Measurements from ENCODE around the gene IRGQ. TPM values are rescaled to one million over a fixed set of nuclear protein-coding genes. Genes with fewer than 3 reads are reported as not detected.
A peak's percentile ranks its signal among the peaks of the same experiment; 100 is the strongest.
"Not testable (repeated sequence)": the region's sequence is repeated elsewhere in the genome, so short reads cannot be mapped to it uniquely, and the experiment has no call there.

The IRGQ gene
- total RNA-seq, 1 experiment from 2014 or later: 34.2 TPM

- intact Hi-C loops (cut with micrococcal nuclease; ENCODE audit: unreplicated experiment): no loop called here
- CTCF ChIA-PET: no interaction called here
- Mint-ChIP-seq H3K4me3 (ENCODE audit: low read depth, unreplicated experiment) (no peak overlapping the region), H3K27ac (ENCODE audit: unreplicated experiment) (no peak overlapping the region), H3K9me3 (ENCODE audit: low read depth, unreplicated experiment) (no peaks in the 10 kb centered on the region), H3K36me3 (ENCODE audit: insufficient read depth, unreplicated experiment) (peaks cover 31% of the 10 kb centered on the region), H3K27me3 (ENCODE audit: unreplicated experiment) (no peaks in the 10 kb centered on the region), H3K4me1 (ENCODE audit: low read depth, unreplicated experiment) (no peaks in the 10 kb centered on the region)
- DNase-seq: no peak
- BruUV-seq (replicated peaks): TSS peak; percentile 24
- TF ChIP-seq CTCF (IDR thresholded peaks at IDR 0.05; ENCODE audit: unreplicated experiment): no peak
Measured at GRCh38 chr19:43552616-43553015, 43.3 kb downstream of the IRGQ start.

- peaks cover 33% of the 10 kb centered on the region for H3K36me3 Mint-ChIP-seq (ENCODE audit: insufficient read depth, unreplicated experiment)
- intact Hi-C loops (cut with micrococcal nuclease; ENCODE audit: unreplicated experiment): no loop called here
- no TSS peak for BruUV-seq (replicated peaks)
- H3K27me3 Mint-ChIP-seq (ENCODE audit: unreplicated experiment): no peaks in the 10 kb centered on the region
- DNase-seq: no peak
- no peak for TF ChIP-seq CTCF (IDR thresholded peaks at IDR 0.05; ENCODE audit: unreplicated experiment)
- CTCF ChIA-PET: no interaction called here
- no peak overlapping the region for H3K4me3 Mint-ChIP-seq (ENCODE audit: low read depth, unreplicated experiment)
- no peaks in the 10 kb centered on the region for H3K4me1 Mint-ChIP-seq (ENCODE audit: low read depth, unreplicated experiment)
- H3K9me3 Mint-ChIP-seq (ENCODE audit: low read depth, unreplicated experiment): no peaks in the 10 kb centered on the region
- no peak overlapping the region for H3K27ac Mint-ChIP-seq (ENCODE audit: unreplicated experiment)
Measured at GRCh38 chr19:43552198-43552450, 43.8 kb downstream of the IRGQ start.

GRCh38 chr19:43551399-43552197 lies 44.3 kb downstream of the IRGQ start:
- H3K4me3 Mint-ChIP-seq (ENCODE audit: low read depth, unreplicated experiment): no peak overlapping the region
- BruUV-seq (replicated peaks): no TSS peak
- no peaks in the 10 kb centered on the region for H3K4me1 Mint-ChIP-seq (ENCODE audit: low read depth, unreplicated experiment)
- no peak for TF ChIP-seq CTCF (IDR thresholded peaks at IDR 0.05; ENCODE audit: unreplicated experiment)
- H3K36me3 Mint-ChIP-seq (ENCODE audit: insufficient read depth, unreplicated experiment): peaks cover 30% of the 10 kb centered on the region
- no peaks in the 10 kb centered on the region for H3K27me3 Mint-ChIP-seq (ENCODE audit: unreplicated experiment)
- intact Hi-C loops (cut with micrococcal nuclease; ENCODE audit: unreplicated experiment): no loop called here
- H3K27ac Mint-ChIP-seq (ENCODE audit: unreplicated experiment): no peak overlapping the region
- CTCF ChIA-PET: no interaction called here
- no peak for DNase-seq
- no peaks in the 10 kb centered on the region for H3K9me3 Mint-ChIP-seq (ENCODE audit: low read depth, unreplicated experiment)

GRCh38 chr19:43548706-43549105 lies 47.2 kb downstream of the IRGQ start:
- H3K4me1 Mint-ChIP-seq (ENCODE audit: low read depth, unreplicated experiment): no peaks in the 10 kb centered on the region
- H3K4me3 Mint-ChIP-seq (ENCODE audit: low read depth, unreplicated experiment): no peak overlapping the region
- no peak for DNase-seq
- BruUV-seq (replicated peaks): no TSS peak
- intact Hi-C loops (cut with micrococcal nuclease; ENCODE audit: unreplicated experiment): no loop called here
- no peaks in the 10 kb centered on the region for H3K9me3 Mint-ChIP-seq (ENCODE audit: low read depth, unreplicated experiment)
- H3K27me3 Mint-ChIP-seq (ENCODE audit: unreplicated experiment): no peaks in the 10 kb centered on the region
- CTCF ChIA-PET: no interaction called here
- H3K36me3 Mint-ChIP-seq (ENCODE audit: insufficient read depth, unreplicated experiment): peaks cover 42% of the 10 kb centered on the region
- H3K27ac Mint-ChIP-seq (ENCODE audit: unreplicated experiment): no peak overlapping the region
- no peak for TF ChIP-seq CTCF (IDR thresholded peaks at IDR 0.05; ENCODE audit: unreplicated experiment)

GRCh38 chr19:43547926-43548325 lies 48.0 kb downstream of the IRGQ start:
- H3K27me3 Mint-ChIP-seq (ENCODE audit: unreplicated experiment); H3K4me1 Mint-ChIP-seq (ENCODE audit: low read depth, unreplicated experiment); DNase-seq; BruUV-seq (replicated peaks); H3K4me3 Mint-ChIP-seq (ENCODE audit: low read depth, unreplicated experiment); H3K27ac Mint-ChIP-seq (ENCODE audit: unreplicated experiment); CTCF ChIA-PET; intact Hi-C loops (cut with micrococcal nuclease; ENCODE audit: unreplicated experiment); H3K9me3 Mint-ChIP-seq (ENCODE audit: low read depth, unreplicated experiment): not testable (repeated sequence)
- H3K36me3 Mint-ChIP-seq (ENCODE audit: insufficient read depth, unreplicated experiment): peaks cover 43% of the 10 kb centered on the region
